GM23338 (cell line): ENCODE data around the gene COA6.

Experiments
- CREB1 ChIP-seq: fragments of 250-450 bp; sonication (Bioruptor Pico); IDR thresholded peaks from 2 replicates; pipeline ENCODE4 v1.5.0; 2020; ENCODE audit warnings: low read depth, mild to moderate bottlenecking, moderate library complexity
- CTCF ChIP-seq, 2 experiments: fragments of 200-600 bp in 1 of 2; sonication (generic) in 1 of 2; conservative IDR thresholded peaks; 2 replicates each; pipeline versions ENCODE4 v1.5.1 to v1.6.1; 2016 to 2017; ENCODE audit warnings: antibody characterized with exemption in 2 of 2, low read depth in 2 of 2, mild to moderate bottlenecking in 2 of 2, moderate library complexity in 1 of 2
- ETS1 ChIP-seq: IDR thresholded peaks from 2 replicates; pipeline ENCODE4 v1.6.1; 2016; ENCODE audit warnings: antibody characterized with exemption
- EZH2 ChIP-seq: fragments of 200-600 bp; sonication (generic); IDR thresholded peaks from one replicate; pipeline ENCODE4 v1.8.0; 2017; ENCODE audit warnings: antibody characterized with exemption, mild to moderate bottlenecking, low read depth; ENCODE audit not compliant: unreplicated experiment
- EZH2phosphoT487 ChIP-seq: fragments of 200-600 bp; sonication (generic); IDR thresholded peaks from one replicate; pipeline ENCODE4 v1.8.1; 2018; ENCODE audit warnings: antibody characterized with exemption; ENCODE audit not compliant: unreplicated experiment
- NANOG ChIP-seq: IDR thresholded peaks from 2 replicates; pipeline ENCODE4 v1.6.1; 2016; ENCODE audit warnings: antibody characterized with exemption, borderline replicate concordance
- POLR2AphosphoS5 ChIP-seq: IDR thresholded peaks from 2 replicates; pipeline ENCODE4 v1.6.1; 2016; ENCODE audit warnings: antibody characterized with exemption, low read depth
- REST ChIP-seq: IDR thresholded peaks from one replicate; pipeline ENCODE4 v1.6.1; 2018; ENCODE audit warnings: antibody characterized with exemption; ENCODE audit not compliant: unreplicated experiment
- STAT1 ChIP-seq: IDR thresholded peaks from one replicate; pipeline ENCODE4 v1.6.1; 2016; ENCODE audit warnings: antibody characterized with exemption; ENCODE audit not compliant: unreplicated experiment
- ZNF114 ChIP-seq: fragments of 250-450 bp; sonication (Bioruptor Pico); IDR thresholded peaks from 2 replicates; pipeline ENCODE4 v1.5.0; 2020; ENCODE audit warnings: mild to moderate bottlenecking, moderate library complexity
- ZNF462 ChIP-seq: fragments of 250-450 bp; sonication (Bioruptor Pico); IDR thresholded peaks from 2 replicates; pipeline ENCODE4 v1.5.0; 2020; ENCODE audit warnings: mild to moderate bottlenecking, moderate library complexity

- no peak for TF ChIP-seq REST
- TF ChIP-seq CTCF (conservative IDR thresholded peaks at IDR 0.05; ENCODE audit: low read depth in 2 of 2): peak in 1 of 2 experiments; percentile 38; a peak in 2 of 4 replicates
- no peak for TF ChIP-seq EZH2
- TF ChIP-seq POLR2AphosphoS5: no peak
- TF ChIP-seq EZH2phosphoT487: no peak
- no peak for TF ChIP-seq NANOG
- TF ChIP-seq ETS1: no peak
- no peak for TF ChIP-seq STAT1
- no peak for TF ChIP-seq CREB1
- TF ChIP-seq ZNF114 (CRISPR knock-in tag): no peak
- no peak for TF ChIP-seq ZNF462
These were observed 19.9 kb downstream of the COA6 start for GRCh38 chr1:234393190-234393589.
